ENCODE measurements around the gene RECQL5. TPM values are rescaled to one million over a fixed set of nuclear protein-coding genes. Genes with fewer than 3 reads are reported as not detected.

RECQL5 gene
- total and polyA plus RNA-seq, 12 donors, result 11.2 to 188 (median 32.9) TPM

DNA sequence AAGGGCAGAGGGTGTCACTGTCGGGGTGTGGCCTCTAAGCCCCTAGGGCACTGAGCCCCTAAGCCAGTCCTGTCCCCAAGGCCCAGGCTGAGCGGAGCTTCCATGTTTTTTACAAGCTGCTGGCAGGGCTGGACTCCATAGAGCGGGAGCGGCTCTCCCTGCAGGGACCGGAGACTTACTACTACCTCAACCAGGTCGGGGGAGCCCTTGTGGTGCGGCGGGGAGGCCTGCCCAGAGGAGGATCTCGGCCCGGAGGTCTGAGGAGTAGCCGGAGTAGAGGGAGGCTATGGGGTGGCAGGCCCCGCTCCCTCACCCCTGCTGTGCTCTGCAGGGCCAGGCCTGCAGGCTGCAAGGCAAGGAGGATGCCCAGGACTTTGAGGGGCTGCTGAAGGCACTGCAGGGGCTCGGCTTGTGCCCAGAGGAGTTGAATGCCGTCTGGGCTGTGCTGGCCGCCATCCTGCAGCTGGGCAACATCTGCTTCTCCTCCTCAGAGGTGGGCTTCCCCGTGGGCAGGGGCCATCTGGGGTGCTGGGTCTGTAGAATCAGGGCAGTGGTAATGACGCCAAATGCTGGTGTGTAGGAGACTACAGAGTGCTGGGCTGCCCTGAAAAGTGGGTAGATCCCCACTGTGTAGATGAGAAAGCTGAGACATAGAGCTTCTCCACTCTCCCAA, 74.5 kb downstream of the RECQL5 start:
- TF ChIP-seq, protein P1, sequence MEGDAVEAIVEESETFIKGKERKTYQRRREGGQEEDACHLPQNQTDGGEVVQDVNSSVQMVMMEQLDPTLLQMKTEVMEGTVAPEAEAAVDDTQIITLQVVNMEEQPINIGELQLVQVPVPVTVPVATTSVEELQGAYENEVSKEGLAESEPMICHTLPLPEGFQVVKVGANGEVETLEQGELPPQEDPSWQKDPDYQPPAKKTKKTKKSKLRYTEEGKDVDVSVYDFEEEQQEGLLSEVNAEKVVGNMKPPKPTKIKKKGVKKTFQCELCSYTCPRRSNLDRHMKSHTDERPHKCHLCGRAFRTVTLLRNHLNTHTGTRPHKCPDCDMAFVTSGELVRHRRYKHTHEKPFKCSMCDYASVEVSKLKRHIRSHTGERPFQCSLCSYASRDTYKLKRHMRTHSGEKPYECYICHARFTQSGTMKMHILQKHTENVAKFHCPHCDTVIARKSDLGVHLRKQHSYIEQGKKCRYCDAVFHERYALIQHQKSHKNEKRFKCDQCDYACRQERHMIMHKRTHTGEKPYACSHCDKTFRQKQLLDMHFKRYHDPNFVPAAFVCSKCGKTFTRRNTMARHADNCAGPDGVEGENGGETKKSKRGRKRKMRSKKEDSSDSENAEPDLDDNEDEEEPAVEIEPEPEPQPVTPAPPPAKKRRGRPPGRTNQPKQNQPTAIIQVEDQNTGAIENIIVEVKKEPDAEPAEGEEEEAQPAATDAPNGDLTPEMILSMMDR (IDR thresholded peaks at IDR 0.05), result no peak
- no peak for TF ChIP-seq POLR2A (IDR thresholded peaks at IDR 0.05)
- Histone ChIP-seq H3K36me3 (replicated peaks in 1 of 2) (no peaks in the 10 kb centered on the region), H3K9me3 (replicated peaks in 1 of 3) (no peaks in the 10 kb centered on the region), H3K4me3 (no peak overlapping the region), H3K27me3 (no peaks in the 10 kb centered on the region), H3K4me1 (replicated peaks in 1 of 2) (peaks cover 0 to 7% of the 10 kb centered on the region in 2 donors), H3K27ac (no peak overlapping the region)
- intact Hi-C loops (cut with DNase I), result no loop called here
- WGBS, 4 donors, result 83 to 89% (median 87%) methylated on average over 7 to 17 of the region's 17 CpGs
- no peak for DNase-seq

DNA sequence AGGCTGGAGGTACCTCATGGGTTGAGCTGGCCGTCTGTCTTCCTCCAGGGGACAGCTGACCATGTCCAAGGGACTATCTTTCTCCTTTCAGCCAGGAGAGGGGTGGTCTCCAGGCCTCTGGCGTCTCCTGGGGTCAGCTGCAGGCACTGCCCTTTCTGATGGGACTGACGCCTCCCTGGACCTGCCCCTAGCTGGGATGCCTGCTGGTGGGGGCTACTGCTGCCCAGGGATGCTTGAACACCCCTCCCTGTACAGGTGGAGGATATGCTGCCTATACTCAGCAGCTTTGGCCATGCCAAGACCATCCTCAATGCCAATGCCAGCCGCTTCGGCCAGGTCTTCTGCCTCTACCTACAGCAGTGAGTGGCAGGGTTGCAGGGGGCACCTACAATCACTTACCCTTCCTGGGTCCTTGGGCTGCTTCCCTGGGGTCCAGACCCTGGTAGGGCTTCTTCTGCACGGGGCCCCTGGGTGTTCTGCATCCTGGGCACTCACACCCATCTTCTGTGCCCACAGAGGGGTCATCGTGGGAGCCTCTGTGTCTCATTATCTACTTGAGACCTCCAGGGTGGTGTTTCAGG, 75.1 kb downstream of the RECQL5 start:
- 87 to 95% (median 88%) methylated on average over 3 to 7 of the region's 7 CpGs for WGBS, 4 donors
- H3K4me1 ChIP-seq (replicated peaks in 1 of 2), result peaks cover 0 to 10% of the 10 kb centered on the region in 2 donors
- TF ChIP-seq POLR2A (IDR thresholded peaks at IDR 0.05), result no peak
- TF ChIP-seq, protein P1 (IDR thresholded peaks at IDR 0.05), result no peak
- H3K9me3 ChIP-seq (replicated peaks in 1 of 3), result no peaks in the 10 kb centered on the region
- H3K36me3 ChIP-seq (replicated peaks in 1 of 2), result no peaks in the 10 kb centered on the region
- no peak overlapping the region for H3K4me3 ChIP-seq
- no peaks in the 10 kb centered on the region for H3K27me3 ChIP-seq
- no peak for DNase-seq
- no peak overlapping the region for H3K27ac ChIP-seq
- intact Hi-C loops (cut with DNase I), result no loop called here

GRCh38 chr17:75590849-75591721, 75.9 kb downstream of the RECQL5 start:
- Histone ChIP-seq H3K27me3 (no peaks in the 10 kb centered on the region), H3K9me3 (replicated peaks in 1 of 3) (no peaks in the 10 kb centered on the region), H3K4me1 (replicated peaks in 1 of 2) (peaks cover 0 to 10% of the 10 kb centered on the region in 2 donors), H3K27ac (no peak overlapping the region), H3K4me3 (no peak overlapping the region), H3K36me3 (replicated peaks in 1 of 2) (no peaks in the 10 kb centered on the region)
- no peak for TF ChIP-seq POLR2A (IDR thresholded peaks at IDR 0.05)
- TF ChIP-seq, protein P1 (IDR thresholded peaks at IDR 0.05), result no peak
- 82 to 88% (median 87%) methylated on average over 11 to 12 of the region's 12 CpGs for WGBS, 4 donors
- intact Hi-C loops (cut with DNase I), result no loop called here
- DNase-seq, result no peak

- TF ChIP-seq POLR2A (IDR thresholded peaks at IDR 0.05), result no peak
- TF ChIP-seq, protein P1 (IDR thresholded peaks at IDR 0.05), result no peak
- DNase-seq, result no peak
- H3K27me3 ChIP-seq, result no peaks in the 10 kb centered on the region
- H3K9me3 ChIP-seq (replicated peaks in 1 of 3), result no peaks in the 10 kb centered on the region
- H3K27ac ChIP-seq, result no peak overlapping the region
- no peaks in the 10 kb centered on the region for H3K36me3 ChIP-seq (replicated peaks in 1 of 2)
- H3K4me3 ChIP-seq, result no peak overlapping the region
- intact Hi-C loops (cut with DNase I), result no loop called here
- H3K4me1 ChIP-seq (replicated peaks in 1 of 2), result peaks cover 0 to 10% of the 10 kb centered on the region in 2 donors
- 83 to 92% (median 90%) methylated on average over 4 to 8 of the region's 8 CpGs for WGBS, 4 donors
Observed at GRCh38 chr17:75590314-75590761, 76.6 kb downstream of the RECQL5 start.
